BJ (cell line): Measurements from ENCODE around the gene CTIF. TPM values are rescaled to one million over a fixed set of nuclear protein-coding genes. Genes with fewer than 3 reads are reported as not detected.
A peak's percentile ranks its signal among the peaks of the same experiment; 100 is the strongest.

ENCODE experiments used
- CTCF ChIA-PET: fragments of 350-600 bp; formaldehyde crosslinking; extraction: SDS; loops from one replicate; lab custom pipeline; 2021; ENCODE audit warnings: antibody characterized with exemption, inconsistent platforms; lab: Yijun Ruan, JAX
- POLR2A ChIA-PET: fragments of 300-600 bp; sonication (Branson Sonifier 250); formaldehyde crosslinking; extraction: SDS; loops from one replicate; lab custom pipeline; 2021; ENCODE audit warnings: antibody characterized with exemption; lab: Charles Lee
- DNase-seq: peaks from one replicate; pipeline ENCODE4 v3.0.0-alpha.2; 2011; ENCODE audit warnings: low read depth
- H3K27me3 ChIP-seq: 2 replicates; pipeline ENCODE4 v1.6.0; 2011; ENCODE audit warnings: low read length; ENCODE audit not compliant: control insufficient read depth, insufficient read depth
- H3K36me3 ChIP-seq: 2 replicates; pipeline ENCODE4 v1.5.1; 2011; ENCODE audit warnings: low read length; ENCODE audit not compliant: control insufficient read depth, insufficient read depth
- H3K4me3 ChIP-seq: 2 replicates; pipeline ENCODE4 v1.5.1; 2011; ENCODE audit warnings: low read depth, mild to moderate bottlenecking, control low read depth, low read length
- polyA plus RNA-seq: library from polyadenylated mRNA; depleted of rRNA; stranded (reverse); fragments of >200 nt; gene quantifications from 2 replicates; pipeline ENCODE4 v1.2.3, GENCODE V29; 2011
- TF ChIP-seq, protein P1 (sequence below): IDR thresholded peaks from 2 replicates; pipeline ENCODE4 v1.5.1; 2011; ENCODE audit warnings: low read depth, mild to moderate bottlenecking, control low read depth, inconsistent platforms, low read length, moderate library complexity; ENCODE audit not compliant: insufficient read depth

Gene CTIF
- polyA plus RNA-seq, 1 experiment: 105 TPM

DNA sequence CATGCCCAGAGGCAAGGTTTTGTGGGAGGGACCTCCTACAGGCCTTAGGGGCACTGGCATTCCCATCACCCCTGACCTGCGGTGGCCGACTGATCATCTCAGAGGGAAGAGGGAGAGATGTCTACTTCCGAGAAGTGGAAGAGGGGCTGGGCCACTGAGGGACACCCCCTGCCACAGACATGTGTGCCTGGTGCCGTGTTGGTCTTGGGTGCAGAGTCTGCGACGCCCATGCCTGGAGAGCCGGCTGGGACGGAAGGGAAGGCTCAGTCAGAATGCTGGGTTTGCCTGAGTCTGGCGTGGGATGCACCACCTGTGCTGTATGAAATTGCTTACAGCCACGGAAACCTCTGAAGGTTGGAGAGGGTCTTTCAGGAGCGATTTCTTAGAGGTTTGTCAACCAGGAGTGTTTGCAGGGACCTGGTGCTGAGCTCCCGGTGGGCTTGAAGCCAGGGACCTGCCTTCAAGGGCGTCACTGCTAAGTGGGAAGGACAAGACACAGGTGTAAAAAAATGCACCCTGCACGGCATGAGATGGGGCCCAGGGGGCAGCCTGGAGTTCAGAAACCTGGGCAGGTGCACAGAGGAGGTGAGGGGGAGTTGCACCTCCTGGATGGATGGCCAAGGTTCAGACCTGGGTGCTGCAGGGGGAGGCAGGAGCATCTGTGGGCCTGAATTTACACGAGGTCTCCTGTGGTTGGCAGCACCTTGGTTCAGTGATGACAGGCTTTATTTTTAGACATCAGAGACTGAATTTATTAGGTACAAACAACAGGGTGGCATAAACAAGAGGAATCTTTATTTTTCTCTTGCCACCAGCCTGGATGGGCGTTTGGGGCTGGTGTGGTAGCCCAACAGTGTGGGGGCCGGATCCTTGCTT lies 100.3 kb downstream of the CTIF start:
- ChIA-PET POLR2A (no interaction called here), CTCF (interaction anchor here (1.2 to 2.7 kb wide), 3 partner anchors 13 to 165 kb away, joined by 3 to 10 read pairs (median 3); no protein-coding TSS in a partner anchor)
- peaks cover 32% of the 10 kb centered on the region for H3K36me3 ChIP-seq
- H3K4me3 ChIP-seq: no peak overlapping the region
- H3K27me3 ChIP-seq: no peaks in the 10 kb centered on the region
- TF ChIP-seq, protein P1, sequence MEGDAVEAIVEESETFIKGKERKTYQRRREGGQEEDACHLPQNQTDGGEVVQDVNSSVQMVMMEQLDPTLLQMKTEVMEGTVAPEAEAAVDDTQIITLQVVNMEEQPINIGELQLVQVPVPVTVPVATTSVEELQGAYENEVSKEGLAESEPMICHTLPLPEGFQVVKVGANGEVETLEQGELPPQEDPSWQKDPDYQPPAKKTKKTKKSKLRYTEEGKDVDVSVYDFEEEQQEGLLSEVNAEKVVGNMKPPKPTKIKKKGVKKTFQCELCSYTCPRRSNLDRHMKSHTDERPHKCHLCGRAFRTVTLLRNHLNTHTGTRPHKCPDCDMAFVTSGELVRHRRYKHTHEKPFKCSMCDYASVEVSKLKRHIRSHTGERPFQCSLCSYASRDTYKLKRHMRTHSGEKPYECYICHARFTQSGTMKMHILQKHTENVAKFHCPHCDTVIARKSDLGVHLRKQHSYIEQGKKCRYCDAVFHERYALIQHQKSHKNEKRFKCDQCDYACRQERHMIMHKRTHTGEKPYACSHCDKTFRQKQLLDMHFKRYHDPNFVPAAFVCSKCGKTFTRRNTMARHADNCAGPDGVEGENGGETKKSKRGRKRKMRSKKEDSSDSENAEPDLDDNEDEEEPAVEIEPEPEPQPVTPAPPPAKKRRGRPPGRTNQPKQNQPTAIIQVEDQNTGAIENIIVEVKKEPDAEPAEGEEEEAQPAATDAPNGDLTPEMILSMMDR: no peak
- DNase-seq: no peak

DNA sequence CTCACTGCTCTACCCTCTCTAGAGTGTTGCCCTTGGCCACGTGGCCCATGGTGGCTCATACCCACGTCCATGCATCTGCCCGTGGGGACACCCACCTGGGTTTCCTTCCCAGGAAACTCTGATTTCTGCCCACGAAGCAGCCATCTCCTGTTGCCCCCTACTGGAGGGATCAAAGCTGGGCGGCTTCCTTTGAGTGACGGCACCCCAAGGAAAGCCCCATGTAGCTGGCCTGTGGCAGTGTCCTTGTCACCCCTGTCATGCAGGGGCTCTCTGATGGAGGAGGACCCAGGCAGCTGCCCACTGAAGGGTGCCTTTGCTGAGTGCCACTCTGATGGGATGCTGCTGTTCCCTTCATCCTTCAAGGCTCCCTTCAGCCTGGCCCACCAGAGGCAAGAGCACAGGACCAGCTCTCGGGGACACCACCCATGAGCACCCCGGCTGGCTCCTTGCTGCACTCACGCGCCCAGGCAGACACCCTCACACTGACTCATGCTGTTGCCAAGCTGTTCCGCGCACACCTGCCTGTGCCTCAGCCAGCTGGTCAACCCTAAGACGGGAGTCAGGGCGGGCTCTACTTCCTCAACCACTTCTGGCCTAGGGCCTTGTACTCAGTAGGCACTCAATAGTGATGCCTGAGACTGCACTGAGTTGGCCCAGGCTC lies 101.1 kb downstream of the CTIF start:
- Histone ChIP-seq H3K36me3 (peaks cover 29% of the 10 kb centered on the region), H3K4me3 (no peak overlapping the region), H3K27me3 (no peaks in the 10 kb centered on the region)
- CTCF ChIA-PET: interaction anchor here (0.6 to 2.7 kb wide), 9 partner anchors 8 to 166 kb away, joined by 3 to 10 read pairs (median 3); no protein-coding TSS in a partner anchor
- POLR2A ChIA-PET: no interaction called here
- DNase-seq: no peak
- TF ChIP-seq, protein P1: peak; percentile 45

DNA sequence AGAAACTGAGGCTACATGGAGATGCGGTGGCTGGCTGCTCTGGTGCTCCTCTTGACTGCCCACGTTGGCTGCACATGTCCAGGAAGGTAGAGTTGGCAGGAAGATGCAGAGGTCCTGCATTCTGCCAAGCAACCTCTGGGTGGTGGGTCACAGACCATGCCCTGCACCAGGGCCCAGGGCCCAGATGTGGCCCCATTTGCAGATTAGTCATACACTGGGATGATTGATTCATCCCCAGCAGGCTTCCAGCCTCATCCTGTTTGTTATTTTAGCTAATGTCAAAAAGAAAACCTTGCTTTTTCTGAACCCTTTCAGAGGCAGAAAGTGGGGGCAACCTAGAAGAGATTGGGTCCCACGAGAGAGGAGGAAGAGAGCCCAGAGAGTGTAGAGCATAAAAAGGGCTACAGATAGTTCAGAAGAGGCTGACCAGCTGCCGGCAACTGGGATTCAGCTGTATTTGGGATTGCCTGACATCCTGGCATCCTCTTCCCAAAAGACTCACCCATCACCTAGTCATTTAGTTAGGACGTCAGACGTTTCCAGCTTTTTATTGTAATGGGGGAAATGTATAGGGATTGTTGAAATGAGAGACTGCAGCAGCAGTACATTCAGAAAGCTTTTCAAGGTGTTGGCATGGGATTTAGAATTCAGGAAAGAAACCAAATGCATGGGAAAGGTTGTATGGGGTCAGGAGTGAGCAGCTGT lies 101.9 kb downstream of the CTIF start:
- Histone ChIP-seq H3K36me3 (peaks cover 26% of the 10 kb centered on the region), H3K4me3 (no peak overlapping the region), H3K27me3 (no peaks in the 10 kb centered on the region)
- POLR2A ChIA-PET: no interaction called here
- CTCF ChIA-PET: interaction anchor here (0.6 to 2.7 kb wide), 8 partner anchors 9 to 167 kb away, joined by 3 to 10 read pairs (median 4); no protein-coding TSS in a partner anchor
- TF ChIP-seq, protein P1: no peak
- no peak for DNase-seq

DNA sequence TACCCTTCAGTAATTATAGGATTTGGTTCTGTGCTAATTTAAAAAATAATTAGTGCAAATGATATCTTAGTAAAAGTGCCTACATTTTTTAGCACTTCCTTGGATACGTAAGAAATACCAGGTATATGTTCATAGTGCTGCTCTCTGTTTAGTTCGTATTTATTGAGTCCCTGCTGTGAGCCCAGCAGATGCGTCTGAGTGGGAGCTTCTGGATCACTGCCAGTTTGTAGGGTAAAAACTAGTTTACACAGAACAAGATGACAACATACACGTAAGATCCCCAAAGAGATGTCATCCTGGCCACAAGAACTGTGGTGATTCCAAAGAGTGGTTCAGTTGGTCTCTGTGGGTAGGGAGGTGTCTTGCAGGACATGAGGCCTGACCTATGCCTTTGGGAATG lies 103.2 kb downstream of the CTIF start:
- no peak for DNase-seq
- Histone ChIP-seq H3K4me3 (no peak overlapping the region), H3K27me3 (no peaks in the 10 kb centered on the region), H3K36me3 (peaks cover 21% of the 10 kb centered on the region)
- CTCF ChIA-PET: interaction anchor here (2.7 kb wide), 1 partner anchor 168 kb away, joined by 10 read pairs; no protein-coding TSS in a partner anchor
- TF ChIP-seq, protein P1: no peak
- POLR2A ChIA-PET: no interaction called here
